ENCODE data around the gene TH.
A peak's percentile ranks its signal among the peaks of the same experiment; 100 is the strongest.

DNA sequence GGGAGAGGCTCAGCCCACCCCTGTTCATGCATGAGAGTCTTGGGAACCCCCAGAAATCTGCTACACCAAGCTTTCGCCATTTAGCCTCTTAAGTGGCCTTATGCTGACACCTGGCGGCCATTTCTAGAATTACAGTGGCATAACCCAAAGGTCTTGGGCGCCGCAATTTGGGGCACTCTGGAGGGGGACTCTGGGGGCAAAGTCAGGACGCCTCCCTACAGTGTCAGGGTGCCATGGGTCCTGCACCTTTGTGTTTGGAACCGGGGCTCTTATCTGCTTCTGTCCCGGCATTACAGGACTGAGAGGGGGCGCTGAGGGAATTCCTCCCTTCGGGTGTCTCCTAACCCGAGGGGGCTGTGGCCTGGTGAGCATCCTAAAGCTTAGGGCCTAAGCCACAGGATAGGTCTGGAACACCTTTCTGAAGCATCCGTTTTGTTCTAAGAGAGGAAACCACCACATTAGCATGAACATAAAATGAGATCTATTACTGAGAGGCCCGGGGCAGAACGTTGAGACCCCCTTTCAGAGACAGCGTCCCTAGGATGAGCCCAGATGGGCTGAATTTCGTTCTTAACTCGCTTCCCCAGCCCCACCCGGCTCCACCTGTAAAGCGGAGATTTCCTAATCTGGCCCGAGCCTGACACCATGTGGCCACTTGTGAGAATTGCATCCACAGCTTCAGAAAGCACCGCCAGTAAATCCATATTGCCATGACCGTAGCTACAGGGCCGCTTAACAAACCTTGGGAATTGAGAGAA lies 19.9 kb downstream of the TH start:
- TF ChIP-seq MYC (IDR thresholded peaks at IDR 0.05; ENCODE audit: low read depth, low read length) (no peak), POLR2A (IDR thresholded peaks at IDR 0.05; ENCODE audit: extremely low read depth, insufficient read length) (no peak)
- TF ChIP-seq, protein P1, sequence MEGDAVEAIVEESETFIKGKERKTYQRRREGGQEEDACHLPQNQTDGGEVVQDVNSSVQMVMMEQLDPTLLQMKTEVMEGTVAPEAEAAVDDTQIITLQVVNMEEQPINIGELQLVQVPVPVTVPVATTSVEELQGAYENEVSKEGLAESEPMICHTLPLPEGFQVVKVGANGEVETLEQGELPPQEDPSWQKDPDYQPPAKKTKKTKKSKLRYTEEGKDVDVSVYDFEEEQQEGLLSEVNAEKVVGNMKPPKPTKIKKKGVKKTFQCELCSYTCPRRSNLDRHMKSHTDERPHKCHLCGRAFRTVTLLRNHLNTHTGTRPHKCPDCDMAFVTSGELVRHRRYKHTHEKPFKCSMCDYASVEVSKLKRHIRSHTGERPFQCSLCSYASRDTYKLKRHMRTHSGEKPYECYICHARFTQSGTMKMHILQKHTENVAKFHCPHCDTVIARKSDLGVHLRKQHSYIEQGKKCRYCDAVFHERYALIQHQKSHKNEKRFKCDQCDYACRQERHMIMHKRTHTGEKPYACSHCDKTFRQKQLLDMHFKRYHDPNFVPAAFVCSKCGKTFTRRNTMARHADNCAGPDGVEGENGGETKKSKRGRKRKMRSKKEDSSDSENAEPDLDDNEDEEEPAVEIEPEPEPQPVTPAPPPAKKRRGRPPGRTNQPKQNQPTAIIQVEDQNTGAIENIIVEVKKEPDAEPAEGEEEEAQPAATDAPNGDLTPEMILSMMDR (IDR thresholded peaks at IDR 0.05; ENCODE audit: low read depth, low read length): peak; percentile 70

Data from NB4 (cell line).